HK-2 (cell line): ENCODE results near the gene DOCK1.
A peak's percentile ranks its signal among the peaks of the same experiment; 100 is the strongest.
"Not testable (repeated sequence)": the region's sequence is repeated elsewhere in the genome, so short reads cannot be mapped to it uniquely, and the experiment has no call there.

Experiments used
- DNase-seq: peaks from one replicate; pipeline ENCODE4 v3.0.0-alpha.2; 2018; ENCODE audit not compliant: unreplicated experiment

Gene DOCK1

DNA sequence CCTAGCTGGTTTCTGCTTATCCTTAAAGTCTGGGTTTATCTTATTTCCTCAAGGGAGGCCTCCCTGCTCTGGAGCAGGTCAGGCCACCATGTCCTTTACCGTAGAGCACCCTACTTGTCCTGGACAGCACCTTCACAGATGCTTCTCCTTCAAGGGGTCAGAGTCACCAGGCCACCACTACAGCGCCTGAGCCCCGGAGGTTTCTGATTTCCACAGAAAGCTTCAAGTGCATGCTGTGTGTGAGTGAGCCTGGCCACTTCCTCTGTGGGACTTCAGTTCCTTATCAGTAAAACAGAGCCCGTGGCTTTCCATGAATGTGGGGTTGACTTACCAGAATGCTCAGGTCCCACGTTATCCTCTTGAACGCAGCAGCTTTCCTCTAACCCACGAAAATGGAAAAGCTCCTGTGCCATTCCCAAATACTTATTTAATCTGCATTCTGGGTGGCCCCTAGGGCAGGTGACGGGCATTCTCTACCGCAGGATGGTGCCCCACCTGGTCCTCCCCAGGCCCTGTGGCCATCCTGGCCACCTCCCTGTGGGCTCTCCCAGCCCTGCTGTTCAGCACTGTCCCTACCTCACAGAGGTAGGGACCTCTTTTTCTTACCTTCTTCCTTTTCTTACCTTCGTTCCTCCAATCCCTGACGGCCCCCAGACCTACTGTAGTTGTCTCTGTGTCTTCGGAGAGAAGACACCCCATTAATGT is 1.4 kb upstream of the DOCK1 start:
- DNase-seq = no peak

DNA sequence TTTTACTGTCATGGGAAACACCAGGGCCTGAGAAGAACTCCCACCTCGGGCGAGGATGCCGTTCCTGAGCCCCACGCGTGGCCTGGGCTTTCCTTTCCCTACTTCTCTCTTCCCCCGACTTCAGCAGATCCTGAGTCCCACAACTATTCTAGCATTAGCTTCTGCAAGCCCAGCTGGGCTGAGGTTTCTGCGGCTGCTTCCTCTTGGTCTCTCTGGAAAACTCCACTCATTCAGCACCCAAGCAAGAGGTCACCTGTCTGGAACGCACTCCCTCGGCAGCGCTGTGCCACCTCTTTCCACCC is 761 bp upstream of the DOCK1 start:
- no peak for DNase-seq

DNA sequence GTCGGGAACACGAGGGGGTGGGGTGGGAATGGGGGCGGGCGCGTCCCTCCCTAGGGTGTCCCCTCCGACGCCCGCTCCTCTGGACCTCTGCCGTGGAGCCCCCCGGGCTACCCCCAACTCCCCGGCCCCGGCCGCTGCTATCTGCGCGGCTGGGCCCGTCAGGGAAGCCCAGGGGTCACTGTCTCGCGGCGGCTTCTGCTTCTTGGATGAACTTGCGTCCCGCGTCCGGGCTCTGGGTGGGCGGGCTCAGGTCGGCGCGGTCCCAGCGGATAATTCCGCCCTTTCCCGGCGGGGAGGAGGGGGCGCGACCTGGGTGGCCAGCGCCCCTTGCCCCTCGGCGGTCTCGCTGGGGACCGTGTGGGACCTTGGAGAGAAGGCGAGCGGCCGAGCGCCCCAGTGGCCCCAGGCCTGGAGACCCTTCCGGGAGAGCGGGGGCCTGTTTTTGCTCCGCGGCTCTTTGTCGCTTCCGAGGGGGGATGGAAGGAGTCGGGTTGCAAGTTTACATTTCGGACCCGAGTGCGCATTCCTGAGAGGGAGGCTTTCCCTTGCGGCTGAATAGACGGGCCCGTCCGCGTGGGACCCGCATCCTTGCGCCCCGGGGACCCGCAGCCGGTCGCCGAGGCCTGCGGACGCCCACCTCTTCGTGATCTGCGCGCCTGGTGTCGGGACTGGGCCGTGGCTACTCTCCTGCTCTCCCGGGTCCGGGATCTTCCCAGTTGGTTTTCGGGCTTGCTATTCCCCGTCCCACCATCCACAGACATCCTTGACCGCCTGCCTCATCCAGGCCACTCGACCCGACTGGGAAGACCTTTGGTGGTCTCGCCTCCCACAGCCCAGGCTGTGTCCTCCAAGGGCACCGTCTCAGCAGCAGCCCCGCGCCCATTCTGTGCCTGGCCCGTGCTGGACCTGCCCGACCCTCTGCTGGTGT is 812 bp downstream of the DOCK1 start:
- peak; percentile 70 for DNase-seq

DNA sequence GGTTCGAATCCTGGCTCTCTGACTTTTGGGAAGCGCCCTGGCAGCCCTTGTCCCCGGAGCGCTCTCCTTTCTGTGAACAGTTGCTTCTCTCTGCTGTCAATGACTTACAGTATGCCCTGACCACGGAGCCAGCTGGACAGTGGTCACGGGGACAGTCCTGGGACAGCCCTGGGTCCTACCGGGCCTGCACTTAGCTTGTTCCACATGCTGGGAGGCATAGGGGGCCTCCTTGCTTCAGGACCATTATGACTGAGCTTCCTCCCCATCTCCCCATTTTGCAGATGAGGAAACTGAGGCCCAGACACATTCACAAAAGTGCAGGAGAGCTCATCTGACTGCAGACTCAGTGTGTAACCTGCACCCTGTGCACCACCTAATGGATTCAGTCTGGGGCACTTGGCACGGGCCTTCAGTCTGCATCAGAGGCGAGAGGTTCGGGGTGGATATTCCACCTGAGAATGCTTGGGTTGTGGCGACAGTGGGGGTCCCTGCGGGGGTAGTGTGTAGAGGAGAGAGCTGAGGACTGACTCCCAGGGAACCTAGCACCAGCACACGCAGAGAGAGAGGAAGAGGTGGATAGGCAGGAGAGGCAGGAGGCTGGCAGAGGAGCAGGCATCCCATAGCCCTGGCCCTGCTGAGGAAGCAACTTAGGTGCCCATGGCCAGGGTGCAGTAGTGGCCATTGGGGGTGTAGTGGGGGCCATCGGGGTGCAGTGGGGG is 1.6 kb downstream of the DOCK1 start:
- no peak for DNase-seq

GRCh38 chr10:126907423-126907970 is 2.3 kb downstream of the DOCK1 start:
- DNase-seq = no peak

- DNase-seq = no peak
Observed at GRCh38 chr10:126908225-126908624, 3.0 kb downstream of the DOCK1 start.

- DNase-seq = no peak
Observed at GRCh38 chr10:126908729-126909128, 3.5 kb downstream of the DOCK1 start.

DNA sequence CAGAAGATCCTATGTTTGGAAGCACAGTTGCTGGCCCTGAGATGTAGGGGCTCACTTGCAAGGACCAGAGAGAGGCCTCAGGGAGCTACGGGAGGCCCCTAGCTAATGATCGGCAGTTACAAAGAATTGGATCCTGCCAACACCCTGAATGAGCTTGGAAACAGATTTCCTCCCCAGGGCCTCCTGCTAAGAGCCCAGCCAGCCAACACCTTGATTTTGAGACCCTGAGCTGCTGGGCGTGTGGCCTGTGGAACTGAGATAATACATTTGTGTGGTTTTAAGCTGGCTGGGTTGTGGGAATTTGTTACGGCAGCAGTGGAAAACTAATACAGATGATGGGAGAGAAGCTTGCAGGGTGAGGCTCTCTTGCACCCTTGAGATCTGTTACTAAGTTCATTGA is 3.9 kb downstream of the DOCK1 start:
- no peak for DNase-seq

GRCh38 chr10:126910196-126910595 is 5.0 kb downstream of the DOCK1 start:
- no peak for DNase-seq

DNA sequence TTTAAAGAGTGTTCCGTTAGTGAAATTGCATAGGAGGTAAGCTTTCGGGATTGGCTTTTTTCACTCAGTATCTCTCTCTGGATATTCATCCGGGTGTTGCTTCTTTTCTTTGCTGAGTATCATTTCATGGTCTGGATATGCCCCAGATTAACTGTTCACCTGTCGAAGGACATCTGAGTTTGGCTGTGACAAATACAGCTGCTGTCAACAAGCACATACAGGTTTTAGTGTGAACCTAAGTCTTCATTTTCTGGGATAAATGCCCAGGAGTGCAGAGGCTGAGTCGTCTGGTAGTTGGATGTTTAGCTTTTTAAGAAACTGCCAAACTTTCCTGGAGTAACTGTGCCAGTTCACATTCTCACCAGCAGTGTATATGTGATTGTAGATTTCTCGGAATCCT is 5.6 kb downstream of the DOCK1 start:
- DNase-seq = no peak

- DNase-seq = no peak
Observed at GRCh38 chr10:126911301-126911700, 6.1 kb downstream of the DOCK1 start.

GRCh38 chr10:126913316-126913715 is 8.1 kb downstream of the DOCK1 start:
- DNase-seq = no peak

- DNase-seq = no peak
Observed at GRCh38 chr10:126914561-126914960, 9.3 kb downstream of the DOCK1 start.

DNA sequence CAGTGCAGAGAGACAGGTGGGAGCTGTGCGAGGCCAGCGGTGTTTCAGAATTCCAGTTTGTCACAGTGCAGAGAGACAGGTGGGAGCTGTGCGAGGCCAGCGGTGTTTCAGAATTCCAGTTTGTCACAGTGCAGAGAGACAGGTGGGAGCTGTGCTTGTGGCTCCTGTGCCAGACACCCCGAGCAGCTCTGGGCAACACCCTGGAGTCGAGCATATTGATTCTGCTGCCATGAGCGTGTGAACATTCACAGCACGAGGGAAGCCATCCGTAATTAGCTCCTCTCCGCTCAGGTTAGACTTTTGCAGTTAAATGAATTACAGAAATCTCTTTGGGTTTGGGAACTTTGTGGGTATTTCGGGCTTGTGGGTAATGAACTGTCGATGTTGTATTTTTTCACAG is 11.7 kb downstream of the DOCK1 start:
- not testable (repeated sequence) for DNase-seq

DNA sequence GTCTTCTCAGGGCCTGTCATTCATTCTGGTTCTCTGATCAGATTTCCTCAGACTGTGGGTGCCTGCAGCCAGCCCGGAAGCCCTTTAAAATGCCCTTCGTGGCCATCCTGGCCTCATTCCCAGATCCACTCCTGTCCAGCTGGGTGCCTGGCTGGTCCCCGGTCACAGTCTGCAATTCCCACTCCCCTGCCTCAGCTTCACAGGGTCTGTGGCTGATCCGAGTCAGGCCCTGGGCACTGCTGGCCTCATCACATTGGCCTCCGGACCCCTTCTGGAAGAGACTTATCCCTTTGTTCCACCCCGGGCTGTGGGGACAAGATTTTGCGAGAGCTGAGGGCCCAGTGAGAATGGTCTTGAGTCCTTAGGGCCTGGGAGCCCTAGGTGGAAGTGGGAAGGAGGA is 12.1 kb downstream of the DOCK1 start:
- DNase-seq = no peak

- no peak for DNase-seq
Observed at GRCh38 chr10:126917975-126918908, 13.0 kb downstream of the DOCK1 start.

DNA sequence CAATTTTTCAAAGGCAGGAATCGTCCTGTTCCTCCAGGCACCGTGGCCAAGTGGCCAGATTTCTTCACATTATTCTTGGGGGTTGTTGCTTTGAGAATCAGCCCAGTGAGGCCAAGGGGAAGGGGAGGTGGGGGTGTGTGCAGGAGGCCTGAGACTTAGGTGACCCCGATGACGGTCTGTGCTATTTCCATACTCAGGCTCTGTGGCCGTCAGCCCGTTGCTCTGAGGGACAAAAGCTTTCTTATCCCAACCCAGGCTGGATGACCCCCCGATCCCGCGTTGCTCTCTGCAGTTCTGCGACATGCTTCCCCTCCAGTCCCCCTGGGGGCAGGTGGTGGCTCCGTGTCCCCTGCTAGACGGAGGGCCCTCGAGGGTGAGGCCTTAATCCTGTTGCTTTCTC is 14.2 kb downstream of the DOCK1 start:
- DNase-seq = no peak

DNA sequence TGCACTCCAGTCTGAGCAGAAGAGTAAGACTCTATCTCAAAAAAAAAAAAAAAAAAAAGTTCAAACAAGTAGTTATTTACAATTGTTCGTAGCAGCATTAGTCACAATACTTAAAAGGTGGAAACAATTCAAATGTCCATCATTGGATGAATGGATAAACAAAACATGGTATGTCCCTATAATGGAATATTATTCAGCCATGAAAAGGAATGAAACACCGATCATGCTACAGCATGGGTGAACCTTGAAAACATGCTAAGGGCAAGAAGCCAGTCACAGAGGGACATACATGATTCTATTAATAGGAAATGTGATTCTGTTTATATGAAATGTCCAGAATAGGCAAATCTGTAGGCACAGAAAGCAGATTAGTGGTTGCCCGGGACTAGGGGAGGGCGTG is 15.9 kb downstream of the DOCK1 start:
- no peak for DNase-seq

- DNase-seq = peak; percentile 29
Observed at GRCh38 chr10:126921974-126922525, 16.8 kb downstream of the DOCK1 start.

DNA sequence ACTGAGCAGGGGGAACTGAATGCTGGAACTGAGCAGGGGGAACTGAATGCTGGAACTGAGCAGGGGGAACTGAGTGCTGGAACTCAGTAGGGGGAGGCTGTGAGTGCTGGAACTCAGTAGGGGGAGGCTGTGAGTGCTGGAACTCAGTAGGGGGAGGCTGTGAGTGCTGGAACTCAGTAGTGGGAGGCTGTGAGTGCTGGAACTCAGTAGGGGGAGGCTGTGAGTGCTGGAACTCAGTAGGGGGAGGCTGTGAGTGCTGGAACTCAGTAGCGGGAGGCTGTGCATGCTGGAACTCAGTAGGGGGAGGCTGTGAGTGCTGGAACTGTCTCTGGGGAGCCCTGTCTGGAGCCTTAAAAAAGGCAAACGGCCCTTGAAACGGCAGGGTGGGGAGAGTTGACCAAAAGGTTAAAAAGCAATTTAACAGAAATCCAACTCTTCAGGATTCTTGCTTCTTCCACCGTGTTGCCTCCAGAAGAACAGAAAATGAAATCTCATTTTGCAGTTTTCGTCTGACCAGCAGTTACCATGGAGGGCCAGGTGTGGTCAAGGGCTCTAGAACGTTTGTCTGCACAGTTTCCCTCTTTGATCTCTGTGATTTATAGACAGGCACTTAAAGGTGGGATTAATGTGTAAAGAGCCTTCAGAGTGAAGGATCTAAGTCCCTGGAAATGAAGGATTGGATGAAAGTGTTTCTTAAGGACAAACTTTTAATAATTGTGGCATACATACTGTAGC is 19.1 kb downstream of the DOCK1 start:
- no peak for DNase-seq
